HL-60 (cell line): ENCODE measurements around the gene TOR1AIP2.
"Not testable (repeated sequence)": the region's sequence is repeated elsewhere in the genome, so short reads cannot be mapped to it uniquely, and the experiment has no call there.

ENCODE experiments used
- DNase-seq, 2 experiments: peaks; one replicate each; pipeline ENCODE4 v3.0.0-alpha.2; 2010 to 2020; ENCODE audit warnings: low read depth in 1 of 2, low spot score in 1 of 2
- H3K27ac ChIP-seq: fragments of 250-450 bp; sonication (Bioruptor Pico); replicated peaks from 2 replicates; pipeline ENCODE4 v1.5.1; 2020; ENCODE audit warnings: mild to moderate bottlenecking, moderate library complexity
- H3K27me3 ChIP-seq: fragments of 250-450 bp; sonication (Bioruptor Pico); 2 replicates; pipeline ENCODE4 v1.5.1; 2021; ENCODE audit warnings: mild to moderate bottlenecking, moderate library complexity; ENCODE audit not compliant: insufficient read depth, poor library complexity, severe bottlenecking
- H3K4me3 ChIP-seq: replicated peaks from 2 replicates; pipeline ENCODE4 v1.5.1; 2011; ENCODE audit warnings: mild to moderate bottlenecking, control low read depth, low read length; ENCODE audit not compliant: insufficient read depth
- CTCF ChIP-seq: IDR thresholded peaks from one replicate; pipeline ENCODE4 v1.5.1; 2011; ENCODE audit warnings: low read length, control low read depth, inconsistent platforms; ENCODE audit not compliant: insufficient read depth
- GABPA ChIP-seq: IDR thresholded peaks from 2 replicates; pipeline ENCODE4 v1.6.1; 2012; ENCODE audit warnings: low read depth
- POLR2AphosphoS5 ChIP-seq: IDR thresholded peaks from 2 replicates; pipeline ENCODE4 v1.6.1; 2012; ENCODE audit warnings: low read depth
- REST ChIP-seq: IDR thresholded peaks from 2 replicates; pipeline ENCODE4 v1.6.1; 2012; ENCODE audit warnings: low read depth; ENCODE audit not compliant: insufficient replicate concordance
- SPI1 ChIP-seq: IDR thresholded peaks from 2 replicates; pipeline ENCODE4 v1.6.1; 2012; ENCODE audit warnings: low read depth, mild to moderate bottlenecking, borderline replicate concordance

The TOR1AIP2 gene

DNA sequence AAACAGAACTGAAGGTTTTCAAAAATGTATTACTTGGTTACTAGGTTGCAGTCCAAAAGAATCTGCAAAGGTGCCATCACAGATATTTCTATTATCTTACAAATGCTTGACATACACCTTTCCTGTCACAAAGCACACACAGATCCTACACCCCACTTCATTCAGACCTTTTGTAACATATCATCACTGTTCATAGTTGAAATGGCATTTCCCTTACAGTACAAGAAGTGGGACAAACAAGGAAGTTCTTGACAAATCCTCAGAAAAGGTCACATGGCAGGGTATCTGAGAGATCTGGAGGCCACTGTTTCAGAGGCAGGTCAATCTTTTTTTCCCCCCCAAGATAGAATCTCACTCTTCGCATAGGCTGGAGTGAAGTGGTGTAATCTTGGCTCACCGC is 21.3 kb downstream of the TOR1AIP2 start:
- Histone ChIP-seq H3K4me3 (no peak overlapping the region), H3K27ac (no peak overlapping the region), H3K27me3 (no peaks in the 10 kb centered on the region)
- no peak for DNase-seq
- no peak for TF ChIP-seq POLR2AphosphoS5
- no peak for TF ChIP-seq SPI1
- no peak for TF ChIP-seq CTCF
- no peak for TF ChIP-seq REST
- TF ChIP-seq GABPA = no peak

GRCh38 chr1:179855831-179856230 is 21.8 kb downstream of the TOR1AIP2 start:
- not testable (repeated sequence) for H3K4me3 ChIP-seq, DNase-seq, H3K27me3 ChIP-seq, H3K27ac ChIP-seq

GRCh38 chr1:179853102-179853501 is 24.5 kb downstream of the TOR1AIP2 start:
- Histone ChIP-seq H3K4me3 (no peak overlapping the region), H3K27me3 (no peaks in the 10 kb centered on the region), H3K27ac (no peak overlapping the region)
- DNase-seq = no peak
- TF ChIP-seq POLR2AphosphoS5 = no peak
- no peak for TF ChIP-seq GABPA
- no peak for TF ChIP-seq SPI1
- no peak for TF ChIP-seq CTCF
- no peak for TF ChIP-seq REST

- H3K27ac ChIP-seq = no peak overlapping the region
- TF ChIP-seq CTCF (no peak), REST (no peak), GABPA (no peak), SPI1 (no peak), POLR2AphosphoS5 (no peak)
- no peak for DNase-seq
- no peaks in the 10 kb centered on the region for H3K27me3 ChIP-seq
- H3K4me3 ChIP-seq = no peak overlapping the region
These were observed 29.4 kb downstream of the TOR1AIP2 start for GRCh38 chr1:179848233-179848632.
